CD4-positive, alpha-beta T cell (primary cell): Measurements from ENCODE around the gene TAF11L14. TPM values are rescaled to one million over a fixed set of nuclear protein-coding genes. Genes with fewer than 3 reads are reported as not detected.
"Not testable (repeated sequence)": the region's sequence is repeated elsewhere in the genome, so short reads cannot be mapped to it uniquely, and the experiment has no call there.

Experiments
- ATAC-seq: fragments of 200-7000 bp; cut with Tn5 transposase; one replicate; pipeline ENCODE4 v1.10.0; 2022; ENCODE audit warnings: mild to moderate bottlenecking; ENCODE audit not compliant: poor library complexity
- CTCF ChIA-PET: fragments of 350-600 bp; sonication (Branson Sonifier 250); formaldehyde crosslinking; loops from one replicate; lab custom pipeline; 2021; ENCODE audit warnings: antibody characterized with exemption, inconsistent platforms; lab: Charles Lee
- POLR2A ChIA-PET: fragments of 350-600 bp; sonication (Branson Sonifier 250); formaldehyde crosslinking; loops from one replicate; lab custom pipeline; 2021; ENCODE audit warnings: antibody characterized with exemption, inconsistent platforms; lab: Charles Lee
- DNase-seq, 14 experiments: peaks; one replicate each; pipeline ENCODE4 v3.0.0-alpha.2; 2013 to 2020; ENCODE audit warnings: mixed read lengths in 2 of 14
- H3K27ac ChIP-seq, 2 donors: one replicate each; pipeline versions ENCODE4 v1.5.1 to v1.7.0; 2013; ENCODE audit warnings: low read length in 2 of 2, low read depth in 1 of 2, mild to moderate bottlenecking in 1 of 2
- H3K27me3 ChIP-seq, 2 experiments: 1 replicate in 1 of 2; 2 replicates in 1 of 2; pipeline versions ENCODE4 v1.6.1 to v1.7.0; 2013; ENCODE audit warnings: low read length in 2 of 2, control low read depth in 1 of 2, mild to moderate bottlenecking in 1 of 2, moderate library complexity in 1 of 2; ENCODE audit not compliant: insufficient read depth in 2 of 2, control insufficient read depth in 1 of 2
- H3K36me3 ChIP-seq: one replicate; pipeline ENCODE4 v1.6.1; 2013; ENCODE audit warnings: low read length, control low read depth; ENCODE audit not compliant: insufficient read depth
- H3K4me1 ChIP-seq: one replicate; pipeline ENCODE4 v1.6.1; 2013; ENCODE audit warnings: low read length, control low read depth; ENCODE audit not compliant: insufficient read depth
- H3K4me3 ChIP-seq: one replicate; pipeline ENCODE4 v1.5.1; 2013; ENCODE audit warnings: mild to moderate bottlenecking, low read length, moderate library complexity
- H3K9me3 ChIP-seq, 2 experiments: 1 replicate in 1 of 2; 2 replicates in 1 of 2; pipeline versions ENCODE4 v1.6.1 to v1.7.0; 2013; ENCODE audit warnings: low read length in 2 of 2, mild to moderate bottlenecking in 2 of 2, control low read depth in 1 of 2, moderate library complexity in 1 of 2; ENCODE audit not compliant: control insufficient read depth in 1 of 2, insufficient read depth in 1 of 2
- H3K27ac Mint-ChIP-seq: one replicate; pipeline ENCODE4 v1.8.0; 2020; ENCODE audit warnings: mixed read lengths
- H3K27me3 Mint-ChIP-seq: one replicate; pipeline ENCODE4 v1.8.0; 2021; ENCODE audit warnings: mixed read lengths
- H3K36me3 Mint-ChIP-seq: one replicate; pipeline ENCODE4 v1.8.0; 2021; ENCODE audit warnings: low read depth, mixed read lengths
- H3K4me1 Mint-ChIP-seq: one replicate; pipeline ENCODE4 v1.8.0; 2021; ENCODE audit warnings: low read depth, mixed read lengths
- H3K4me3 Mint-ChIP-seq: one replicate; pipeline ENCODE4 v1.8.0; 2020; ENCODE audit warnings: mild to moderate bottlenecking, mixed read lengths
- H3K9me3 Mint-ChIP-seq: one replicate; pipeline ENCODE4 v1.8.0; 2020; ENCODE audit warnings: mixed read lengths
- intact Hi-C, 2 experiments: fragments of 100-400 bp; cut with DNase I in 1 of 2; cut with micrococcal nuclease in 1 of 2; formaldehyde crosslinking; loops; one replicate each; pipeline versions ENCODE4 v1.15.1 to v1.9.0; 2023 to 2025; cut with DNase I, micrococcal nuclease
- total RNA-seq, 174 experiments: library from RNA in 2 of 174; stranded (reverse) in 2 of 174; gene quantifications; one replicate each; pipeline ENCODE4 v1.2.3 and lab custom pipeline; 2021 to 2026
- TF ChIP-seq, protein P1 (sequence below): fragments of 200-600 bp; IDR thresholded peaks from one replicate; pipeline ENCODE4 v1.8.0; 2022; ENCODE audit warnings: antibody characterized with exemption, mild to moderate bottlenecking

Gene TAF11L14
- total RNA-seq, 2 experiments from 2014 or later: not detected

DNA sequence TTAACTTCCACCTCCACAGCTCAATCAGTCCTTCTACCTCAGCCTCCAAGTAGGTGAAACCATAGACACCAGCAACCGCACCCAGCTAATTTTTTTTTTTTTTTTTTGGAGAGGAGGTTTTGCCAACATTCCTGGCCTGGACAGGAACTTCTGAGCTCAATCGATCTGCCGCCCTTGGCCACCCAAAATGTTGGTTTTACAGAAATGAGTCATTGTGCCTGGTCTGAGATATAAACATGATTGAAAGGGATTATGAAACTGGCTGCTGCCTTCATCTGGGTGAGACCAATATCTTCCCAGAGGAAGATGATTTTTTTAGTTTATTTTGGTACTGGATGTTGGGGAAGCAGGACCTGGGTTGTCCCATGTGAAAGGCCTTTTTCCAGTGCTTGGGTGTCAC, 14.9 kb upstream of the TAF11L14 start:
- H3K4me3 ChIP-seq: no peak overlapping the region
- Mint-ChIP-seq H3K9me3 (no peaks in the 10 kb centered on the region), H3K36me3 (no peaks in the 10 kb centered on the region), H3K27me3 (no peaks in the 10 kb centered on the region), H3K4me3 (no peak overlapping the region), H3K27ac (no peak overlapping the region), H3K4me1 (no peaks in the 10 kb centered on the region)
- no peaks in the 10 kb centered on the region for H3K4me1 ChIP-seq
- H3K27me3 ChIP-seq: no peaks in the 10 kb centered on the region
- H3K27ac ChIP-seq: no peak overlapping the region
- H3K36me3 ChIP-seq: no peaks in the 10 kb centered on the region
- intact Hi-C loops: no loop called here
- peaks cover 0 to 20% of the 10 kb centered on the region in 2 experiments for H3K9me3 ChIP-seq
- CTCF ChIA-PET: no interaction called here
- TF ChIP-seq, protein P1, sequence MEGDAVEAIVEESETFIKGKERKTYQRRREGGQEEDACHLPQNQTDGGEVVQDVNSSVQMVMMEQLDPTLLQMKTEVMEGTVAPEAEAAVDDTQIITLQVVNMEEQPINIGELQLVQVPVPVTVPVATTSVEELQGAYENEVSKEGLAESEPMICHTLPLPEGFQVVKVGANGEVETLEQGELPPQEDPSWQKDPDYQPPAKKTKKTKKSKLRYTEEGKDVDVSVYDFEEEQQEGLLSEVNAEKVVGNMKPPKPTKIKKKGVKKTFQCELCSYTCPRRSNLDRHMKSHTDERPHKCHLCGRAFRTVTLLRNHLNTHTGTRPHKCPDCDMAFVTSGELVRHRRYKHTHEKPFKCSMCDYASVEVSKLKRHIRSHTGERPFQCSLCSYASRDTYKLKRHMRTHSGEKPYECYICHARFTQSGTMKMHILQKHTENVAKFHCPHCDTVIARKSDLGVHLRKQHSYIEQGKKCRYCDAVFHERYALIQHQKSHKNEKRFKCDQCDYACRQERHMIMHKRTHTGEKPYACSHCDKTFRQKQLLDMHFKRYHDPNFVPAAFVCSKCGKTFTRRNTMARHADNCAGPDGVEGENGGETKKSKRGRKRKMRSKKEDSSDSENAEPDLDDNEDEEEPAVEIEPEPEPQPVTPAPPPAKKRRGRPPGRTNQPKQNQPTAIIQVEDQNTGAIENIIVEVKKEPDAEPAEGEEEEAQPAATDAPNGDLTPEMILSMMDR: no peak
- POLR2A ChIA-PET: no interaction called here
- ATAC-seq (no peak), DNase-seq (no peak)

DNA sequence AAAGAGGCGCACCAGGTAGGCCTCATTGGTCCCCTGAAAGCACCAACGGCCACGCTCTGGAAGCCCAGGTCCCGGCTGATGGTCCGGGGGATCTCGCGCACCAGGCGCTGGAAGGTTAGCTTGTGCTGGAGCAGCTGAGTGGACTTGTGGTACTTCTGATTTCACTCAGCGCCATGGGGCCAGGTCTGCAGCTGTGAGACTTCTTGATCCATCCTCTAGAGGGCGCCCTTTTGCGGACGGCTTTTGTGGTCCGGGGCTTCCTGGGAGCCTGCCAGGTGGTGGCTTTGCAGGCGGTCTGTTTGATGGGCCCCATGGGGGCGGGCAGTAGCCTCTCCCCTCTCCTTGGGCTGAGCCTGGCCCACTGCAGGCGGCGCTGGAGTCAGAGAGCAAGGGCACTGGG, 13.6 kb upstream of the TAF11L14 start:
- no peak for DNase-seq
- Mint-ChIP-seq H3K36me3 (no peaks in the 10 kb centered on the region), H3K27ac (no peak overlapping the region), H3K9me3 (no peaks in the 10 kb centered on the region), H3K4me1 (no peaks in the 10 kb centered on the region), H3K4me3 (no peak overlapping the region), H3K27me3 (no peaks in the 10 kb centered on the region)
- intact Hi-C loops: no loop called here
- Histone ChIP-seq H3K4me1 (no peaks in the 10 kb centered on the region), H3K27ac (no peak overlapping the region), H3K9me3 (peaks cover 0 to 14% of the 10 kb centered on the region in 2 experiments), H3K27me3 (no peaks in the 10 kb centered on the region), H3K4me3 (no peak overlapping the region), H3K36me3 (no peaks in the 10 kb centered on the region)
- ATAC-seq: no peak
- CTCF ChIA-PET: no interaction called here
- TF ChIP-seq, protein P1: no peak
- POLR2A ChIA-PET: no interaction called here

DNA sequence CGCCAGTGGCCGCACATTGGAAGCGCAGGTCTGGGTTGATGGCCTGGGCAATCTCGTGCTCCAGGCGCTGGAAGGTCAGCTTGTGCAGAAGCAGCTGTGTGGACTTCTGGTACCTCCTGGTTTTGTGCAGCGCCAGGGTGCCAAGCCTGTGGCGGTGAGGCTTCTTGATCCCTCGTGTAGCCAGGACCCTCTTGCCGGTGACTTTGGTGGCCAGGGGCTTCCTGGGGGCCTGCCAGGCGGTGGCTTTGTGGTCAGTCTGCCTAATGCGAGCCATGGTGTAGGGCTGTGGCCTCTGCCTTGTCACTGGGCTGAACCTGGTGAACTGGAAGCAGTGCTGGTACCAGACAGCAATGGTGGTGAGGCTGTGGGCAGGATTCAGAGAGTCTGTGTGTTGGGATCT, 8.6 kb upstream of the TAF11L14 start:
- H3K4me3 Mint-ChIP-seq: no peak overlapping the region
- H3K4me1 Mint-ChIP-seq: no peaks in the 10 kb centered on the region
- no peaks in the 10 kb centered on the region for H3K27me3 ChIP-seq
- H3K36me3 ChIP-seq: no peaks in the 10 kb centered on the region
- no peaks in the 10 kb centered on the region for H3K9me3 Mint-ChIP-seq
- H3K4me3 ChIP-seq: no peak overlapping the region
- ATAC-seq (no peak), DNase-seq (no peak)
- H3K9me3 ChIP-seq: peaks cover 0 to 16% of the 10 kb centered on the region in 2 experiments
- H3K36me3 Mint-ChIP-seq: no peaks in the 10 kb centered on the region
- TF ChIP-seq, protein P1: no peak
- POLR2A ChIA-PET: no interaction called here
- intact Hi-C loops: no loop called here
- H3K4me1 ChIP-seq: no peaks in the 10 kb centered on the region
- no peak overlapping the region for H3K27ac Mint-ChIP-seq
- H3K27ac ChIP-seq: no peak overlapping the region
- no peaks in the 10 kb centered on the region for H3K27me3 Mint-ChIP-seq
- CTCF ChIA-PET: no interaction called here

DNA sequence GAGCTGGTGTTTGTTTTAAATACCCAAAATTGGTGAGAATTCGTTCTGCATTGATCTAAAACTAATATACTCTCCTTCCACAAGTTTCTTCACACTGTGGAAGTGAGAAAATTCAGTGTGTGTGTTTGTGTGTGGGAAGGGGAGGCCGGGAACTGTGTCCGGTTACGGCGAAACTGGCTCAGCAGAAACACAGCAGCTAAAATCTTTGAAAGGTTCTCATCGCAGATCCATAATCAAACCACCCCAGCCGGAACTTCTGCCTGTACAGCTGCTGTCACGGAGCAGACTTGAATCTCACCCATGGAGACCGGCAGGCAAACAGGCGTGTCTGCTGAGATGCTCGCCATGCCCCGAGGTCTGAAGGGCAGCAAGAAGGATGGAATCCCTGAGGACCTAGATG, 2.5 kb upstream of the TAF11L14 start, which contains the start of gene TAF11L13:
TSS of gene TAF11L13 (plus strand) at position 301 of the 400 bp plus-strand sequence.
- ATAC-seq, H3K27me3 Mint-ChIP-seq, DNase-seq, H3K4me3 Mint-ChIP-seq, intact Hi-C loops, H3K4me3 ChIP-seq, H3K9me3 ChIP-seq, H3K27ac ChIP-seq, H3K27ac Mint-ChIP-seq, H3K4me1 ChIP-seq, POLR2A ChIA-PET, CTCF ChIA-PET, H3K36me3 ChIP-seq, H3K9me3 Mint-ChIP-seq, H3K27me3 ChIP-seq, H3K4me1 Mint-ChIP-seq, H3K36me3 Mint-ChIP-seq: not testable (repeated sequence)

DNA sequence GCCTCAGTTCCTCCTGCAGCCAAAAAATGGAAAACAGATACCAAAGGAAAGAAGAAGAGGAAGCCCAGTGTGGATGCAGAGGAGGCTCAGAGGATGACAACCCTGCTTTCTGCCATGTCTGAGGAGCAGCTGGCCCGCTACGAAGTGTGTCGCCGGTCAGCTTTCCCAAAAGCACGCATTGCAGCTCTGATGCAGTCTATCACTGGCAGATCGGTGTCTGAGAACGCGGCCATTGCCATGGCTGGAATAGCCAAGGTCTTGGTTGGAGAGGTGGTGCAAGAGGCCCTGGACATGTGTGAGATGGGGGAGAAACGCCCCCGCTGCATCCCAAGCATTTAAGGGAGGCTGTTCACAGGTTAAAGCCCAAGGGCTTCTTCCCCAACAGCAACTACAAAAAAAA, 15.0 kb downstream of the TAF11L14 start:
- H3K4me3 Mint-ChIP-seq, ATAC-seq, H3K36me3 Mint-ChIP-seq, intact Hi-C loops, H3K4me1 Mint-ChIP-seq, H3K27me3 ChIP-seq, H3K4me3 ChIP-seq, POLR2A ChIA-PET, H3K27me3 Mint-ChIP-seq, H3K4me1 ChIP-seq, CTCF ChIA-PET, H3K27ac ChIP-seq, DNase-seq, H3K36me3 ChIP-seq, H3K27ac Mint-ChIP-seq: not testable (repeated sequence)
- H3K9me3 Mint-ChIP-seq: peaks cover 14% of the 10 kb centered on the region
- H3K9me3 ChIP-seq: peaks cover 0 to 20% of the 10 kb centered on the region in 2 experiments
